BJ (cell line): ENCODE data around the gene NLRP10. TPM values are rescaled to one million over a fixed set of nuclear protein-coding genes. Genes with fewer than 3 reads are reported as not detected.

Source experiments
- CTCF ChIA-PET: fragments of 350-600 bp; formaldehyde crosslinking; extraction: SDS; loops from one replicate; lab custom pipeline; 2021; ENCODE audit warnings: antibody characterized with exemption, inconsistent platforms; lab: Yijun Ruan, JAX
- POLR2A ChIA-PET: fragments of 300-600 bp; sonication (Branson Sonifier 250); formaldehyde crosslinking; extraction: SDS; loops from one replicate; lab custom pipeline; 2021; ENCODE audit warnings: antibody characterized with exemption; lab: Charles Lee
- DNase-seq: peaks from one replicate; pipeline ENCODE4 v3.0.0-alpha.2; 2011; ENCODE audit warnings: low read depth
- H3K27me3 ChIP-seq: 2 replicates; pipeline ENCODE4 v1.6.0; 2011; ENCODE audit warnings: low read length; ENCODE audit not compliant: control insufficient read depth, insufficient read depth
- H3K36me3 ChIP-seq: 2 replicates; pipeline ENCODE4 v1.5.1; 2011; ENCODE audit warnings: low read length; ENCODE audit not compliant: control insufficient read depth, insufficient read depth
- H3K4me3 ChIP-seq: 2 replicates; pipeline ENCODE4 v1.5.1; 2011; ENCODE audit warnings: low read depth, mild to moderate bottlenecking, control low read depth, low read length
- polyA plus RNA-seq: library from polyadenylated mRNA; depleted of rRNA; stranded (reverse); fragments of >200 nt; gene quantifications from 2 replicates; pipeline ENCODE4 v1.2.3, GENCODE V29; 2011
- TF ChIP-seq, protein P1 (sequence below): IDR thresholded peaks from 2 replicates; pipeline ENCODE4 v1.5.1; 2011; ENCODE audit warnings: low read depth, mild to moderate bottlenecking, control low read depth, inconsistent platforms, low read length, moderate library complexity; ENCODE audit not compliant: insufficient read depth

Gene NLRP10
- polyA plus RNA-seq, 1 experiment: 5.1 TPM

DNA sequence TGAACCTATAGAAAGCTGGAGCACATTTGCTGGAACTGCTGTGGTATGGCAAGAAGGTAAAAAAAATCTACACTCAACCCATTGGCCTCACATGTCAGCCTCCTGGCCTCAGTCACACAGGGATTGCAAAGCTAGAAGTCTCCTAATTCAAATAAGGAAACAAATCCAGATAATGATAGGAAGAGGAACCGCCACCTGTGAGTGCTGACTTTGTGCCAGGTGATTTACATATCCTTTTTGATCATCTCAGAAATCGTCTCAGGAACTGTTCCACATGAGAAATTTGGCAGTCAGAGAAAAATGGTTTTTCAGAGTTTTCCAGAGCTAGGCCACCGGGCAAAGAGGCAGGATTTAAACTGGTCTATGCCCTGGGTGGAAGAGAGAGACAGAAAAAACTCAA lies 986 bp downstream of the NLRP10 start:
- TF ChIP-seq, protein P1, sequence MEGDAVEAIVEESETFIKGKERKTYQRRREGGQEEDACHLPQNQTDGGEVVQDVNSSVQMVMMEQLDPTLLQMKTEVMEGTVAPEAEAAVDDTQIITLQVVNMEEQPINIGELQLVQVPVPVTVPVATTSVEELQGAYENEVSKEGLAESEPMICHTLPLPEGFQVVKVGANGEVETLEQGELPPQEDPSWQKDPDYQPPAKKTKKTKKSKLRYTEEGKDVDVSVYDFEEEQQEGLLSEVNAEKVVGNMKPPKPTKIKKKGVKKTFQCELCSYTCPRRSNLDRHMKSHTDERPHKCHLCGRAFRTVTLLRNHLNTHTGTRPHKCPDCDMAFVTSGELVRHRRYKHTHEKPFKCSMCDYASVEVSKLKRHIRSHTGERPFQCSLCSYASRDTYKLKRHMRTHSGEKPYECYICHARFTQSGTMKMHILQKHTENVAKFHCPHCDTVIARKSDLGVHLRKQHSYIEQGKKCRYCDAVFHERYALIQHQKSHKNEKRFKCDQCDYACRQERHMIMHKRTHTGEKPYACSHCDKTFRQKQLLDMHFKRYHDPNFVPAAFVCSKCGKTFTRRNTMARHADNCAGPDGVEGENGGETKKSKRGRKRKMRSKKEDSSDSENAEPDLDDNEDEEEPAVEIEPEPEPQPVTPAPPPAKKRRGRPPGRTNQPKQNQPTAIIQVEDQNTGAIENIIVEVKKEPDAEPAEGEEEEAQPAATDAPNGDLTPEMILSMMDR: no peak
- ChIA-PET POLR2A (interaction anchor here (1.0 to 1.3 kb wide), 2 partner anchors 10 to 71 kb away, joined by 3 to 5 read pairs; no protein-coding TSS in a partner anchor), CTCF (interaction anchor here (4.4 kb wide), 1 partner anchor 22 kb away, joined by 16 read pairs; the partner anchor contains the start of gene EIF3F)
- DNase-seq: no peak
- H3K27me3 ChIP-seq: no peaks in the 10 kb centered on the region
- no peak overlapping the region for H3K4me3 ChIP-seq
- no peaks in the 10 kb centered on the region for H3K36me3 ChIP-seq

DNA sequence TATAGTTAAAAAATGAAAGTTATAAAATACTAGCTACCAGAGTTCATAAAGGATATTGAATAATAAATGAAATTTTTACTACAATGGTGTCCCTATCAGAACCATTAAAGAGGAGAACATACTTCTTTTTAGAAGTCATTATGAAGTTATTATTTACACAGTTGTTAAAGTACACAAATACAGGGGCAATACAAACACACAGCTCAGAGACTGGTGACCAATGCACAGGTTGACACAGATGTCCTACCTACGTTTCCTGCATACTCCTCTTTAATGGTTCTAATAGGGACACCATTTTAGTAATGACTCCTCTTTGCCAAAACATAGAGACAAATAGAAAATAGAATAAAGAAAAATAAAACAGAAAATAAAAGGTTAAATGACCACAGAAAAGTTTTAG lies 10.1 kb downstream of the NLRP10 start:
- ChIA-PET POLR2A (no interaction called here), CTCF (no interaction called here)
- no peaks in the 10 kb centered on the region for H3K36me3 ChIP-seq
- no peak overlapping the region for H3K4me3 ChIP-seq
- no peaks in the 10 kb centered on the region for H3K27me3 ChIP-seq
- TF ChIP-seq, protein P1: no peak
- DNase-seq: no peak

DNA sequence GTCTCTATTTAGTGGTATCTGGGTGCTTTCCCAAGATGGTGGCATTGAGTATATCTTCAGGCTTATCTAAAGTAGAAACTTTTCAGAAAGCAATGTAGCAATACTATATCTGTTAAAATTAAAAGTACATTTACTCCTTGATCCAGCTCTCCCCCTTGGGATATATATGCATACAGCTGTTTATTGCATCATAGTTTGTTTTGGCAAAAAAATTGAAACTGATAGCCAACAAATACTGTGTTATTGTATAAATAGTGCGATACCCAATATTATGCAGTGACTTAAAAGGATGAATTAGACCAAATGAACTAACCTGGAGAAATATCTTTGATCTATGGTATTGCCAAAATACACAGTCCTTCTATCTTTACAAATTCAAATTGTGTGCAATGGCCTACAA lies 15.3 kb downstream of the NLRP10 start:
- DNase-seq: no peak

DNA sequence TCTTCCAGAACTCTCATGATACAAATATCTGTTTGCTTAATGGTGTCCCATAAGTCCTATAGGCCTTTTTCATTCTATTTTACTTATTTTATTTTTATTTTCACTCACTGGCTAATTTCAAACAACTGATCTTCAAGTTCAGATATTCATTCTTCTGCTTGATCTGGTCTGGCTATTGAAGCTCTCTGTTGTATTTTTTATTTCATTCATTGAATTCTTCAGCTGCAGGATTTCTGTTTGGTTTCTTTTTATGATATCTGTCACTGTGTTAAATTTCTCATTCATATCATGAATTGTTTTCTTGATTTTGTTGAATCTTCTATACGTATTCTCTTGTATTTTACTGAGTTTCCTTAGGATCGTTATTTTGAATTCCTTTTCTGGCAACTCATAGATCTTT lies 21.1 kb downstream of the NLRP10 start:
- Histone ChIP-seq H3K4me3 (no peak overlapping the region), H3K36me3 (no peaks in the 10 kb centered on the region), H3K27me3 (no peaks in the 10 kb centered on the region)
- POLR2A ChIA-PET: no interaction called here
- CTCF ChIA-PET: interaction anchor here (2.5 kb wide), 1 partner anchor 16 kb away, joined by 7 read pairs; no protein-coding TSS in a partner anchor
- DNase-seq: no peak
- TF ChIP-seq, protein P1: no peak

More for the DNA sequence above, 15.3 kb downstream of the NLRP10 start:
- Histone ChIP-seq H3K36me3 (no peaks in the 10 kb centered on the region), H3K27me3 (no peaks in the 10 kb centered on the region), H3K4me3 (no peak overlapping the region)
- ChIA-PET CTCF (no interaction called here), POLR2A (no interaction called here)
- TF ChIP-seq, protein P1: no peak

DNA sequence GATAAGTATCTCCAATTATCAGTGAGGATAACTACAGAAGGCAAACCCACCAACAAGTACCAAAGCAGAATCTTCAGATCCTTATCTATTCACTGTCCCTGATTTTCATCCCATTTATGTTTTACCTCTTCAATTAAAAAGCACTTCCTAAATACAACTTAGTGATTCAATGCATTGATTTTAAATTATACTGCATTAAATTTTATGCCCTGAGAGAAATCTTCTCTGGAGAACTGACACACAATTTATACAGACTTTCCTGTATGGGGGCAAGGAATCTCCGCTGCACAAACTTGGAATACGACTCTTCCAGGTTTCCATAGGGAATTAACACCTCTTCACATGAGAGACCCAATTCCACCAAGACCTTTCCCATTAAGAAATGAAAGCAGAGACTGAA lies 23.6 kb downstream of the NLRP10 start, which contains the start of gene OR10A3:
Gene OR10A3 (minus strand): TSS at position 101 of the 400 bp plus-strand sequence. CDS start 2,188 bp downstream, outside the sequence.
- H3K4me3 ChIP-seq: no peak within 1 kb of the TSS
- no peaks in the 10 kb centered on the region for H3K27me3 ChIP-seq
- CTCF ChIA-PET: no interaction called here
- no peak for DNase-seq
- POLR2A ChIA-PET: no interaction called here
- TF ChIP-seq, protein P1: no peak
- H3K36me3 ChIP-seq: no peaks in the 10 kb centered on the region
